RCC 7860 (cell line): ENCODE data around the gene KLK10.

Source experiments
- DNase-seq: peaks from one replicate; pipeline ENCODE4 v3.0.0-alpha.2; 2015; ENCODE audit warnings: low spot score
- FAIRE-seq: peaks from 2 replicates; lab custom pipeline; 2012; peaks lifted over from hg19 to GRCh38; lab: Jason Lieb, UNC

KLK10 gene, protein sequence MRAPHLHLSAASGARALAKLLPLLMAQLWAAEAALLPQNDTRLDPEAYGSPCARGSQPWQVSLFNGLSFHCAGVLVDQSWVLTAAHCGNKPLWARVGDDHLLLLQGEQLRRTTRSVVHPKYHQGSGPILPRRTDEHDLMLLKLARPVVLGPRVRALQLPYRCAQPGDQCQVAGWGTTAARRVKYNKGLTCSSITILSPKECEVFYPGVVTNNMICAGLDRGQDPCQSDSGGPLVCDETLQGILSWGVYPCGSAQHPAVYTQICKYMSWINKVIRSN

DNA sequence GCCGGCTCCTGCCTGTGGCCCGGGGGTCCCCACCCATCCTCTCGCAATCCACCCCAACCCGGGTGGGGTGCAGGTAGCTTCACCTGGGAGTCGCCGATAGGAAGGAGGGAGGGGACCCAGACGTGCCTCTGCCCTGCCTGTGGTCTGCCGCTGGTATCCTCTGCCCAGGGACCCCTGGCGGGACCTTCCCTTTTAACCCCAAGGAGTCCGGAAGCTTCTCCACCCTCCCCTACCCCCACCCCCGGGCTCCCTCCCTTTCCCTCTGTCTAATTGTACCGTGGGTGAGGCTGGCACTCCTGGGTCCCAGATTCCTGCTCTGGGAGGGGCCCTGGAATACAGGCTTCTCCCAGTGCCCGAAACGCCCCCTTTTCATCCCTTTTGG lies at the start of gene KLK10:
TSS of gene KLK10 (minus strand) at position 166 of the 382 bp plus-strand sequence. CDS start 579 bp downstream, outside the sequence.
- FAIRE-seq = no peak
- no peak for DNase-seq

DNA sequence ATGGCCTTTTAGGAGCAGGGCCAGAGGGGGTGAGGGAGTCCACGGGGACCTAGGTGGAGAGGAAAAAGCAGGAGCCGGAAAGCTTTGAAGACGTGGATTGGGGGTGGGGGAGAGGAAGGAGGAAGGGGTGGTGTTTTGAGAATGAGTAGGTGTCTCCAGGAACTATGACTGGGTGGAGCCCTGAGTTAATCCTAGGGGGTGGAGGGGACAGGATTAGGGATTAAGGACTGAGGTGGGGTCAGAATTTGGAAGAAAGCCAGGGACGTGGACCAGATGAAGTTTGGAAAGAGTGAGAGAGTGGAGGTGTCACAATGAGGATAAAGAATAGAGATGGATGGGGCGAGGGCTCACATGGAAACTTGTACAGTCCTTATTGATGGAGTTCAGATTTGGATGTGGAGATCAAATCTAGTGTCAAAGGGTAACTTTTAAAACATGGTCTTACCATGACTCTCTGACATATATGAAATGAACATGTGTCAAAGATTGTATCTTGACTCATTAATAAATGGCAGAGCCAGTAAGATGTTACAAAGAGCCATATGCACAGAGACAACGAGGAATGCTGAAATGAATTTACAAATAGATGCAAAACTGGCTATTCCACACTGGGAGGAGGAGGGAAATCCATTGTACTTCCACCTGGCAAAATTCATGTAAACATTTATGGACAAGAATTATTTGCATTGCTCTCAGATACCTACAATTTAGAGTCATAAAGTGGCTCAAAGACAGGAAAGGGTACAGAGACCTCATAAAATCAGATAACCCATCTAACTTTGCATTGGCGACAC lies 47.1 kb upstream of the KLK10 start:
- no peak for DNase-seq
- FAIRE-seq = no peak

DNA sequence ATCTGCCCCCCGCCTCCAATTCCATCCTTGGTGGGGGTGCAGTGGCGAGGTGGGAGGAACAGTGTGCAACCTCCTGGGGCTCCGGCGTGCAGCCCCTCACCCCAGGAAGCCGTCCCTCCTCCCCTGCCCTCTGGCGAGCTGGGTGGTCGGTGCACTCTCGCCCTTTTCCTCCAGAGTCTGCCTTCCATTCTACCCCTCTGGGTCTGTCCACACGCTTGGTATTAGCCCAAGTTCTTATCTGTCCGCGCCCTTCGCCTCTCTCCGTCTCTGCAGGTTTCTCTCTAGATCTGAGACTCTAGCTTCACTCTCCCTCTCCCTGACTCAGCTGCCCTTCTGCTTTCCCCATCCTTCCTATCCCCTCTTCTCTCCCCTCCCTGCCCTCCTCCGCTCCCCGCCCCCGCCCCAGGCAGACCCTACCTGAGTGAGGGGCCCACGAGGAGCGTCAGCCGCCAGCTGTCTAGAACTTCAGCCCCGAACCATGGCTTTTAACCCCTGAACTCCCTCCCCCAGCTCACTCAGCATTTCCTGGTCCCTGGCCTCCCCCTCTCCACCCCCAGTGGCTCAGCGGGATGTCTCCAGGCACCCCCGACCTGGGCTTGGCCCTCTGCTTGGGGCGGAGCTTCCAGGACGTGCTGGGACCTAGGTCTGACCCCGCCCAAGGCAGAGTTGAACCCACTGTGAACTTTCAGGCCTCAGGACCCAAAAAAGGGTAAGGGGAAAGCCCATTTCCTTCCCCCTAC lies 45.9 kb upstream of the KLK10 start:
- no peak for FAIRE-seq
- DNase-seq = no peak

DNA sequence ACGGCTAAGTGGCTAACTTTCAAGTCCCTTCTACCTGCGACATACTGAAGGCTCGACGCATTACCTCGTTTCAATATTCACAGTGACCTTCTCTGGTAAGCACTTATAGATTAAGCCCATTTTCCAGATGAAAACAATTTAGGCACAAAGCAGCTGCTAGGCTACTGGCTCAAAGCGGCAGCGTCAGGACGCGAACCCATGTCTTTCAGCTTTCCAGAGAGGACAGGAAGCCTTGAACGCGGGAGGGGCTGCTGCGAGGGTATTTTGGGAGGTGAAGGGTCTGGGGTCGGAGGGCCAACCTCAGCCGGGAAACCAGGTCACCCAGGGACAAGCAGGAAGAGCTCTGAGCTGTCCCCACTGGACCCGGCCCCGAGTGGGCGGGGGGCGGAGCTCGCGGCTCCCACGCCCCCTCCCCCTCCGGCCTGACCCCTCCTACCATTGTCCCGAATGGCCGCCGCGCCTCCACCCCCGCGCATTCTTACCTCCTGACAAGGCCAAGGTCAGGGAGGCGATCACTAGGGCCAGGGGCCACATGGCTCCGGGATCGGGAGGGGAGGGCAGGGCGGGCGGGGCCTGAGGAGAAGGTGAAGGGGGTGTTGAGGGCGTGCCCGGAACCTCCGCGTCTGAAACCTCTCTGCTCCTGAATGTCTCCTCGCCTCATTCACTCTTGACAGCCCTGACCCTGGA lies 45.2 kb upstream of the KLK10 start, which contains the start of gene KLK13:
TSS of gene KLK13 (minus strand) at position 559 of the 687 bp plus-strand sequence. CDS start at position 534, 25 bp downstream.
- no peak for FAIRE-seq
- no peak for DNase-seq

DNA sequence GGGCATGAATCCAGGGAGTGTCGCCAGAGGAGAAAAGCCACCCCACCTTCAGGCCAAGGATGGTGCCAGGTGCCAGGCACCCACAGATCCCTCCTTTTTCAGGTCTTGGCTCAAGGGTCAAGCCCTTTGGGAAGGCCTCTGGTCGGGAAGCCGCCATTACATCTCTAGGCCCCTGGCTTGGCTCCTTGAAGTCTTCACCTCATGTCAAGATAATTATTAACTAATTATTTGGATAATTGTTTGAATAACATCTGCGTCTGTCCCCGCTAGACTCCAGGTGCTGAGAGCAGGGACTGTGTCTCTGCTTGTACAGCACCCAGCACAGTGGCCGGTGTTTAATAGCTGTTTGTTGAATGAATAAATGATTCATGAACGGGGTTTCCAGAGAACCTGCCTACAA lies 44.2 kb upstream of the KLK10 start:
- no peak for FAIRE-seq
- DNase-seq = no peak

DNA sequence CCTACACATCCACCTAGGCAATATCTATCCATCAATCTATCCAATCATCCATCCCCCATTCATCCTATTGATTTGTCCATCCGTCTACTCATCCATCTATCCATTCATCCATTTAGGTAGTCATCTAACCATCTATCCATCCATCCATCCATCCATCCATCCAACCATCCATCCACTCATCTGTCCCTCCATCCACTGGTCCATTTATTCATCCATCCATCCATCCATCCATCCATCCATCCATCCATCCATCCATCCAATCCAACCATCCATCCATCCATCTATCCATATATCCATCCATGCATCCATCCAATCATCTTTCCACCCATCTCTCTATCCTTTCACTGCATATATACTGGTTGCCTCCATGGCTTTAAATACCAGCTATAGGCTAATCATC lies 41.5 kb upstream of the KLK10 start:
- FAIRE-seq = no peak
- DNase-seq = no peak

DNA sequence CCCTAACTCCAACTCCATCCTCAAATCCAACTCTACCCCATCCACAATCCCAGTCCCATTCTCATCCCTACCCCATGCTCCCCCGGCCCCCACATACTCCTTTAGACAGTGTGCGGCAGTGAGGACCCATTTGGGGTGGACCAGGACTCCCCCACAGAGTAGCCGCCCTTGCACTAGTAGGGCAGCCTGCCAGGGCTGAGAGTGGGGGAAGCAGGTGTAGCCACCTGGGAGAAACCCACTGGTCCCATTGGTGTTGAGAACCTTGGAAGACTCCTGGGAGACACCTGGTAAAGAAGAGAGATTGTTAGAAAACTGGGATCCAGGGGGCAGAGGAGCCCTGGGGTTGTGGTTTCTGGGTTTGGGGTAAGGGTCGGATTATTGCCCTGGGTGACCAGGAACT lies 40.8 kb upstream of the KLK10 start:
- DNase-seq = no peak
- FAIRE-seq = no peak

DNA sequence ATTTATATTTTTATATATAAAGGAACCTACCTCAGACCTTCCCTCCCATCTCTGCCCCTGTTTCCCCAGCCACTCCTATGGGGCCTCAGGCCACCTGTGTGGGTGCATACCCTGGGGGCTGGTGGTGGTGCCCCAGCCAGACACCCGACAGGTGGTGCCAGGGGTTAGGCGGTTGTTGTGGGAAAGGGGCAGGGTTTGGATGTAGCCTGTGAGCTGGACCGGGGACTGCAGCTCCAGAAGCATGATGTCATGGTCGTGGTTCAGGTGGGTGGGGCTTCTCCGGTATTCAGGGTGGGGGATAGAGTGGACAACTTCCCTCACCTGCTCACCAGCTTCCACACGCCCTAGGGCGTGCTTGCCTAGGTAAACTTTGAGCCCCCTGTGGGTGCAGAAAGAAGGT lies 40.2 kb upstream of the KLK10 start:
- DNase-seq (no peak), FAIRE-seq (no peak)

DNA sequence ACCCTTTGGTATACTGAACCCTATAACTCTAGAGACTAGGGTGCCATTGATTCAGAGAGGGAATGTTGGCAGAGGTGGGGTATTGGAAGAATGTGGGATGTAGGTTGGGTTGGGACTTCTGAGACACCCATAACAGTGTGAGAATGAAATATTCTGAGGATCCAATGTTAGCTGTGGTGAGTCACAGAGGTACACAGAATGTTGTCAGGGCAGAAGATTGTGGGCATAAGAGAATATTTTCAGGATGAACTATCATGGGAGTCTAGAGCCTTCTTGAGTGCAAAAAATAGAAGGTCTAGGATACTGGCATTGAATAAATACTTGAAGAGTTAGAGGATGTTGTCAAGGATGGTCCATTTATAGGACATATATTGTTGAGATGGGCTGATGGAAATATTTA lies 36.4 kb upstream of the KLK10 start:
- no peak for FAIRE-seq
- no peak for DNase-seq

DNA sequence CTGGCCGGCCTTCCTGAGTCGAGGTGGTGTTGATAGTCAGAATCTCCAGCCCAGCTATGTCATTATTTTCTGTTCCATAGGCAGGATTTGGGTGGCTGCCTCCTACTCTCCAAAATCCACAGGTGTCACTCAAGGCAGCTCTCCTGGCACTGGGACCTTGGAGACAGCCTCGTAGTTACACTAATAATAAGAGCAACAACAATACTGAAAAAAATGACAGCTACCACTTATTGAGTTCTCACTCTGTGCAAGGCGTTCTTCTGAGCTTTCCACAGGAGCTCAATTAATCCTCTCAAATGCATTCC lies 27.5 kb upstream of the KLK10 start:
- DNase-seq (no peak), FAIRE-seq (no peak)

DNA sequence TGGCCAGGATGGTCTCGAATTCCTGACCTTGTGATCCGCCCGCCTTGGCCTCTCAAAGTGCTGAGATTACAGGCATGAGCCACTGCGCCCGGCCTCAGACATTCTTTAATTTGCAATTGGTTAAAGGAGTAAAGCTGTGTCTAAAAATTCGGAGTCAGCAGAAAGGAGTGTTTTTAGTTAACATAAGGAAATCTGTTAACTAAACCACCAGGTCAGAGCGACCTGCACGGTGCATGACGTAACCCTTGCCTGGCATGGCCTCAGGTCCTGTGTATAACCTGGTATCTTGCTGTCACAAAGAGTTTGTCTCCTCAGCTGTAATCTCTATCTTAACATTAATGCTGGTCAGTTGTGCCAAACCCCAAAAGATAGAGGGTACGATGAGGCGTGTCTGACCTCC lies 24.8 kb upstream of the KLK10 start:
- no peak for DNase-seq
- FAIRE-seq = no peak

DNA sequence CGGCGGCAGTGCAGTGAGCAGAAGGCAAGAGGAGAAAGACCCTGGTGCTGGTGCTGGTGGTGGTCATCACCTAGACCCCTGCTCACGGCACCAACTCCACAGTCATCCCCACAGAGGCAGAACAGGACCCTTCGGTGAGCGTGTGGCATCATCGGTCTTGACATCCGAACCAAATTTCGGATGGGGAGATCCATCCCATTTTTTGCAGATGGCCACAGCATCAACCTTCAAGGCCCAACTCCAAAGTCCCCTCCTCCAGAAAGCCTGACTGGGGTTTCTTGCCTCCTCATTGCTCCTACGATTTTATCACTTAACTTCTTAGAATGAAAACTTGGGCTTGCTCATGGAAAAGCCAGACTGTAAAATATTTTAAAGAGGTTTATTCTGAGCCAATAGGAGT lies 24.0 kb upstream of the KLK10 start:
- DNase-seq (no peak), FAIRE-seq (no peak)

DNA sequence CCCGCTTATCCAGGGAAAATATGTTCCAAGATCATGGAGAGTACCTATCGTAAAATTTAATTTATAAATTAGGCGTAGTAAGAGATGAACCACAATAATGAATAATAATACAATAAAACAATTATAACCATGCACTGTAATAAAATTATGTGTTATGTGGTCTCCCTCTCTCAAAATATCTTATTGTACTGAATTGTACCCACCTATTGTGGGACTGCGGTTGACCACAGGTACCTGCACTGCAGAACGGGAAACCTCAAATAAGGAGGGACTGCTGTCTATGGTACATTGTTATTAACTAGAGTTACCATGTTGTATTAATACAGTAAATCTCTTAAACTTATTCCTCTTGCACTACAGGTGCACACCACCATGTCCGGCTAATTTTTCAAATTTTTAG lies 20.6 kb upstream of the KLK10 start:
- DNase-seq (no peak), FAIRE-seq (no peak)

DNA sequence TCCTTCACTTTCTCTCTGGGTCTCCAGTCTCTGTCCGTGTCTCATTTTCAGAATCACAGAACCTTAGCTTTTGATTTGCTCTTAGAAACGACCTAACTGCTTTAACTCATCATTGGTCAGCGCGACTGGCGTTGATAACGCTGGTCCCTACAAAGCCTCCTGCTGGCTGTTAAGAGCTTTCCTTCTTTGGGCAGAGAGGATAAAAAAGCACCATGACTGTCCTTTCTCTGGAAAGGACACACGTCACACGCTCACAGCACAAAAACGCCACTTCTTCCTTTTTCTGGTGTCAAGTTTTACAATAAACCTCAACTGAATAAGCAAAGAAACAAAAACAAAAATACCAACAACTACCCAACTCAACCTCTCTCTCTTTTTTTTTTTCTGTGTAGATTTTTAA lies 17.0 kb upstream of the KLK10 start:
- FAIRE-seq = no peak
- no peak for DNase-seq

DNA sequence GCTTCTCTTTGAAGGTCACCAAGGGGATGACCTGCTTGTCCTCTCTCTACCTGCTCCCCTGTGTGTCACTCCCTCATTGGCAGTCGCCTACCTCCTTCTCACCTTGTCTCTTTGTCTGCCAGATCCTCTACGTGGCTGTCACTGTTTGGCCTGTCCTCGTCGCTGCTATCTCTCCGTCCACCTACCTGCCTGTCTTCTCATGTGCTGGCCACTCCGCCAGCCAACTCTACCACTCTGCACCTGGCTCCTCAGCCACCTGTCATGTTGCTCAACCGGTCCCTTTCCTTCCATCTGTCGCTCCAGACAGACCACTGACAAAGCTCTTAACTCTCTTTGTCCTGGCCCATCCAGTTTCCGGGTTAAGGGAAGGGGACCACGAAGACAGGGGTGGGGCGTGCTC lies 15.2 kb upstream of the KLK10 start, which contains the start of gene KLK12:
TSS of gene KLK12 (minus strand) at position 299 of the 400 bp plus-strand sequence. CDS start 381 bp downstream, outside the sequence.
- DNase-seq (no peak), FAIRE-seq (no peak)

DNA sequence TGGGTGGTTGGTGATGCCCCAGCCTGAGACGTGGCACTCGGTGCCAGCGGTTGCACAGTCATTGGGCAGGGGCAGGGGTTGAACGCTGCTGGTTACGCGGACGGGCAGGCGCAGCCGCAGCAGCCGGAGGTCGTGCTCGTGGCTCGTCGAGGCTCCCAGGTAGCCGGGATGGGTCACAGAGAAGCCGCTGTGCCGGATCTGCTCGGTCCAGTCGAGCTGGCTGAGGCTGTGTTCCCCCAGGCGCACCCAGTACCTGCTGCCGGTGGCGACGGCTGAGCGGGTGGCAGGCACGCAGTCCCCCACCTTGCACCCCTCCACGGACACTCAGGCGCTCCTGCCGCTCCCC lies 12.3 kb upstream of the KLK10 start:
- DNase-seq = no peak
- no peak for FAIRE-seq

DNA sequence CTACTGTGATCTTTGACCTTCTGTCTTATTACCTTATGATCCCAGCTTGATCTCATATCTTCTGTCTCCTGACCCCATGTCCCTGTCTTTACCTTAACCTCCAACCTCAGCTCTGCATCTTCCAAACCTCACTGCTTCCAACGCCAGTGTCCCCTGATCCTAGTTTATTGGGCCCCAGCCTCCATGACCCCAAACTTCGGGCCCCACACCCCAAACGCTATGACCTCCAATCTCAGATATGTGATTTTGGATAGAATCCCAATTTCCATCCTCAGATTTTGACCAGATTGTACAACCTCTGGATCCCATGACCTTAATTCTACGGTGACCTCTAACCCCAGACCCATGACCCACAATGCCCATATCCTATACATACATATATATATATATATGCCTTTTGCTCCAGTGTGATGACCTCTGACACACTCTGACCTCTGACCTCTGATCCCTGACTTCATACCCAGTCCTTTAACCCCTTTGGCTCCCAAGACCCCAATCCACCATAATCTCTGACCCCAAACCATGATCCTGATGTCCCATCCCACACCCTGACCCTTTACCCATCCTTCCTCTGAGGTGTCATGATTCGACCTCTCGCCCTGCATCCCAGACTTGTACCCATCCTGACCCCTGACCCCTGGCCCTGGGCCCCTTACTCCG lies 11.8 kb upstream of the KLK10 start:
- DNase-seq (no peak), FAIRE-seq (no peak)

DNA sequence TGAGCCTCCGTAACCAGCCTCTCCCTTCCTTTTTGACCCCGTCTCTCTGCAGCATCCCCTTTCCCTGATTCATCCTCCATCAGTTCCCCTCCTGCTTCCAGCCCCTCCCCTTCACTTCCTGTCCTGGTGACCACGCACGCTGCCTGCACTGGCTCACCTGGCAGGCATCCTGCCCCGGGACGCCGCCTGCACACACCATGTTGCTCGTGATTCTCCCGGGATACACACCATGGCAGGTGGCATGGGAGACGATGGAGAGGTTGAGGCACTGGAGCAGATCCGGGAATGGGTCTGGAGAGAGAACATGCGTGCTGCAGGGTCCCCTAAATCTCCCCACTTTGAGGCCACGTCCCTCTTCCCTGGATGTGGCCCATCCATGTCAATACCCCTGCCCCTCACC lies 11.1 kb upstream of the KLK10 start:
- DNase-seq = no peak
- no peak for FAIRE-seq

DNA sequence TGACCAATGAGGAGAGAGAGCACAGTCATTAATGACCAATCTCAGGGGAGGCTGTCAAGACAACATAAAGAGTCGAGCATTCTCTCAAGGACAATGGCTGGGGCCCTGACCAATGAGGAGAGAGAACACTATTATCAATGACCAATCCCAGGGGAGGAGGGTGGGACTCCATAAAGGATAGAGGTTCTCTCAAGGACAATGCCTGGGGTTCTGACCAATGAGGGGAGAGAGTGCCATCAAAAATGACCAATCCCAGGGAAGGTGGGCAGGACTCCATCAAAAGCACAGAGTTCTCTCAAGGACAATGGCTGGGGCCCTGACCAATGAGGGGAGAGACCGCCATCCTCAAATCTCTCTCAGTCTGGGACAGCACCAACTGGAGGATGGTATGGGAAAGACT lies 10.2 kb upstream of the KLK10 start:
- FAIRE-seq (no peak), DNase-seq (no peak)

DNA sequence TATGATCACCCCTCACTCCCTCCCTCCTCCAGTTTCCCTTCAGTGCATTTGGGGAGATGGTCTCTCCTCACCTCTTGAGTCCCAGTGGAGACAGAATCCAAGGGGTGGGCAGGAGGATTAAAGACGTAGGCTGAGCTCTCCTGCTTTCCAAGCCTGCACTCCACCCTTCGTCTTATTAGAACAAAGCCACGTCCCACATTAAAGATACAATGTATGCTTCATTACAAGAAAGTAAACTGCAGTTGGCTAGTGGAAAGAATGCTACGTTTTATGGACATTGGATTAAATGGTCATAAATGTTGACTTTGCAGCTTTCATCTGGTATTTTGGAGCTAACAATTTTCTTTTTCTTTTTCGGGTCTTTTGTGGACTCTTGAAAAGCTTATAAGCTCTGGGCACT lies 8.4 kb upstream of the KLK10 start:
- no peak for FAIRE-seq

More for the DNA sequence above, 8.4 kb upstream of the KLK10 start:
- no peak for DNase-seq
